ENCODE results near the gene DDX47. TPM values are rescaled to one million over a fixed set of nuclear protein-coding genes. Genes with fewer than 3 reads are reported as not detected.

The DDX47 gene
- total and polyA plus RNA-seq, 8 donors = 9.6 to 108 (median 31.8) TPM

DNA sequence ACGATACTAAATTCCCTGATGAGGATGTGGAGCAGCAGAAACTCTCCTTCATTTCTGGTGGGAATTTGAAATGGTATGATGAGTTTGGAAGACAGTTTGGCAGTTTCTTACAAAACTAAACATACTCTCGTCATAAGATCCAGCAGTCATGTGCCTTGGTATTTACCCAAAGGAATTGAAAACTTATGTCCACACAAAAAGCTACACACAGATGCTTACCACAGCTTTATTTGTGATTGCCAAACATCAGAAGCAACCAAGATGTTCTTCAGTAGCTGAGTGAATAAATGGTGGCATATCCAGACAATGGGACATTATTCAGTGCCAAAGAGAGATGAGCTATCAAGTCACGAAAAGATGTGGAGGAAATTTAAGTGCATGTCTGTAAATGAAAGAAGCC, 38.4 kb upstream of the DDX47 start:
- Histone ChIP-seq H3K27ac (no peak overlapping the region), H3K27me3 (no peaks in the 10 kb centered on the region), H3K4me1 (peaks cover 2 to 11% (median 5%) of the 10 kb centered on the region in 4 donors), H3K9me3 (peaks cover 0 to 5% (median 0%) of the 10 kb centered on the region in 4 donors), H3K4me3 (no peak overlapping the region), H3K36me3 (no peaks in the 10 kb centered on the region)
- TF ChIP-seq EP300 (IDR thresholded peaks at IDR 0.05) = no peak
- TF ChIP-seq, protein P1, sequence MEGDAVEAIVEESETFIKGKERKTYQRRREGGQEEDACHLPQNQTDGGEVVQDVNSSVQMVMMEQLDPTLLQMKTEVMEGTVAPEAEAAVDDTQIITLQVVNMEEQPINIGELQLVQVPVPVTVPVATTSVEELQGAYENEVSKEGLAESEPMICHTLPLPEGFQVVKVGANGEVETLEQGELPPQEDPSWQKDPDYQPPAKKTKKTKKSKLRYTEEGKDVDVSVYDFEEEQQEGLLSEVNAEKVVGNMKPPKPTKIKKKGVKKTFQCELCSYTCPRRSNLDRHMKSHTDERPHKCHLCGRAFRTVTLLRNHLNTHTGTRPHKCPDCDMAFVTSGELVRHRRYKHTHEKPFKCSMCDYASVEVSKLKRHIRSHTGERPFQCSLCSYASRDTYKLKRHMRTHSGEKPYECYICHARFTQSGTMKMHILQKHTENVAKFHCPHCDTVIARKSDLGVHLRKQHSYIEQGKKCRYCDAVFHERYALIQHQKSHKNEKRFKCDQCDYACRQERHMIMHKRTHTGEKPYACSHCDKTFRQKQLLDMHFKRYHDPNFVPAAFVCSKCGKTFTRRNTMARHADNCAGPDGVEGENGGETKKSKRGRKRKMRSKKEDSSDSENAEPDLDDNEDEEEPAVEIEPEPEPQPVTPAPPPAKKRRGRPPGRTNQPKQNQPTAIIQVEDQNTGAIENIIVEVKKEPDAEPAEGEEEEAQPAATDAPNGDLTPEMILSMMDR (IDR thresholded peaks at IDR 0.05) = no peak
- TF ChIP-seq POLR2AphosphoS5 (IDR thresholded peaks at IDR 0.05) = no peak
- TF ChIP-seq POLR2A (IDR thresholded peaks at IDR 0.05) = no peak
- WGBS, 5 donors = 43 to 82% (median 75%) methylated on average over 3 of the region's 3 CpGs
- intact Hi-C loops (cut with DNase I; ENCODE audit: low total_unique reads) = no loop called here
- DNase-seq = no peak

DNA sequence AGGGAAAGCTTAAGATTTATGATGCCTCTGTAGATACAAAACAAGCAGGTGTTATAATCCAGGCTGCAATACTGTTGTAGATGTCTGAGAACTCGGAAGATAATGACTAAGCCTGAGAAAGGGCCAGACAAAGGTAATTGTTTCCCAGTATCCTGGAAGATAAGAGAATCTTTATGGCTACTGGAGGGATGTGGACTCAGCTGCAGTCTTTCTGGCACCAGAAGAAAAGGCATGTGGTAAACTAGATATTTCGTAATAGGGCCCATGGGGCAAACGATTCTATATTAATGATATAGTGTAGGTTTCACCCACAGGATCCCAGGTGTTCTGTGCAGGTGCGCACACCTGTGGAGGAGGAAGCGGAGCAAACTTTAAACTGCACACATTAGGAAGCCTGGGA, 36.9 kb upstream of the DDX47 start:
- H3K27ac ChIP-seq = no peak overlapping the region
- H3K9me3 ChIP-seq = no peaks in the 10 kb centered on the region
- no peaks in the 10 kb centered on the region for H3K27me3 ChIP-seq
- TF ChIP-seq POLR2A (IDR thresholded peaks at IDR 0.05) (no peak), POLR2AphosphoS5 (IDR thresholded peaks at IDR 0.05) (peak in 1 of 3 donors; percentile 50)
- no peak overlapping the region for H3K4me3 ChIP-seq
- peaks cover 4 to 18% (median 10%) of the 10 kb centered on the region in 4 donors for H3K4me1 ChIP-seq
- 34 to 65% (median 44%) methylated on average over 5 of the region's 5 CpGs for WGBS, 5 donors
- intact Hi-C loops (cut with DNase I; ENCODE audit: low total_unique reads) = no loop called here
- DNase-seq = peak; percentile 37 to 65
- no peaks in the 10 kb centered on the region for H3K36me3 ChIP-seq

DNA sequence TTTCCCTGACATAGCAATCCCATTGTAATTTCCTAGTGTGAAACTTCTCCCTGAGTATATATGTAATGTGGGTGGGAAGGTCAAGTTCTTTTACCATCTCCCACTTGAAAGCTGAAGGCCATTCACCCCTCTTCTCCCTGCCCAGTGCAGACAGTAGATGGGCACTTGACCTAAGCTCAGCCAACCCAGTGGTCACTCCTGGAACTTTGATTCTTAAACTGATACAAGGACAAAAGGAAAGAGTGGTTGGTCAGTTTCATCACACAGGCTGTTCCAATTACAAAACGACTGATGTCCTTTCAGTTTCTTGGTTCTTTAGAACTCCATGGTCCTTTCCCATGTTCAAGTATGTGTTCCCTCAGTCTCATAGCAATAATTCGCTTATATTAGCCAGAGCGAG, 36.1 kb upstream of the DDX47 start:
- Histone ChIP-seq H3K27ac (no peak overlapping the region), H3K4me3 (no peak overlapping the region), H3K4me1 (peaks cover 4 to 18% (median 10%) of the 10 kb centered on the region in 4 donors), H3K9me3 (no peaks in the 10 kb centered on the region), H3K36me3 (no peaks in the 10 kb centered on the region), H3K27me3 (no peaks in the 10 kb centered on the region)
- intact Hi-C loops (cut with DNase I; ENCODE audit: low total_unique reads) = no loop called here
- DNase-seq = no peak
- TF ChIP-seq POLR2AphosphoS5 (IDR thresholded peaks at IDR 0.05) (no peak), POLR2A (IDR thresholded peaks at IDR 0.05) (no peak), EP300 (IDR thresholded peaks at IDR 0.05) (no peak)
- TF ChIP-seq, protein P1 (IDR thresholded peaks at IDR 0.05) = no peak
- 83 to 88% (median 88%) methylated on average over 3 of the region's 3 CpGs for WGBS, 5 donors

DNA sequence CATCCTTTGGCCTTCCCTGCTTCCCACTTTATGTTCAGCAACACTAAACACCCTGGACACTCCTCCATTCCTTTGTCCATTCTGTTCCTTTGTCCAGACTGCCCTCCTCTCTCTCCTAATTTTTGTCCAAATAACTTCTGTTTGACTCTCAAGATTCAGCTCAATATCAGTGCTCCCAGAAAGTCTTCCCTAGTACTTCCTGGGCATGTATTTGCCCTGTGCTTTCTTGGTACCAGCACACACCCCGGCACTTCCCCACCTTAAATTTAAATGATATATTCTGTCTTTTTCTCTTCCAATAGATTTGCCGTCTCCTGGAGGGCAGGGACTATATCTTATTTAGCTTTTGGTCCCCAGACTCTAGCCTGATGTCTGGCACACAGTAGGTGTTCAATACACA, 34.1 kb upstream of the DDX47 start:
- Histone ChIP-seq H3K9me3 (no peaks in the 10 kb centered on the region), H3K4me3 (no peak overlapping the region), H3K4me1 (peaks cover 4 to 18% (median 10%) of the 10 kb centered on the region in 4 donors), H3K27me3 (no peaks in the 10 kb centered on the region), H3K27ac (no peak overlapping the region), H3K36me3 (no peaks in the 10 kb centered on the region)
- no peak for DNase-seq
- WGBS, 5 donors = 81 to 98% (median 82%) methylated on average over 2 of the region's 2 CpGs
- intact Hi-C loops (cut with DNase I; ENCODE audit: low total_unique reads) = no loop called here
- TF ChIP-seq, protein P1 (IDR thresholded peaks at IDR 0.05) = no peak
- no peak for TF ChIP-seq POLR2A (IDR thresholded peaks at IDR 0.05)
- no peak for TF ChIP-seq EP300 (IDR thresholded peaks at IDR 0.05)
- no peak for TF ChIP-seq POLR2AphosphoS5 (IDR thresholded peaks at IDR 0.05)

DNA sequence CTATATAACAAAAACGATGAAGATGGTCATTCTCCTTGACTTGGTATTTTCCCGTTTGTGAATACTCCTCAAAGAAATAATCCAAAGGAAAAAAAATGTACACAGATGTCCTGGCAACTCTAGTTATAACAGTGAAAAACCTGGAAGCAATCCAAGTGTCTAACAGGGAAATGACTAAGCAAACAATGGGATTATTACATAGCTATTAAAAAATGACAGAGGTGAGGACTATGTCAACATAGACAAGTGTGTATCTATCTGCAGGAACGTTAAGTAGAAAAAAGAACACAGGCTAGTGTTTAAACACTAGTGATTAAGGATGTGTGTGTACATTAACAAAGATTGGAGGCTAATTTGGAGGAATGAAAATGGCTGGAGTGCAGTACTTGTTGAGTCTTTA, 33.6 kb upstream of the DDX47 start:
- Histone ChIP-seq H3K4me1 (peaks cover 4 to 18% (median 10%) of the 10 kb centered on the region in 4 donors), H3K4me3 (no peak overlapping the region), H3K27me3 (no peaks in the 10 kb centered on the region), H3K36me3 (no peaks in the 10 kb centered on the region), H3K9me3 (no peaks in the 10 kb centered on the region), H3K27ac (no peak overlapping the region)
- WGBS, 5 donors = 9 to 21% (median 13%) methylated on average over 3 of the region's 3 CpGs
- TF ChIP-seq EP300 (IDR thresholded peaks at IDR 0.05) (no peak), POLR2AphosphoS5 (IDR thresholded peaks at IDR 0.05) (peak in 1 of 3 donors; percentile 60)
- intact Hi-C loops (cut with DNase I; ENCODE audit: low total_unique reads) = no loop called here
- DNase-seq = peak in 1 of 2 donors; percentile 76
